SIG-M5 treated with dmso at 0.1 percent for 504 hours (cell line): Measurements from ENCODE around the gene SNCAIP.

Experiments used
- DNase-seq: peaks from one replicate; lab custom pipeline; 2025; ENCODE audit not compliant: unreplicated experiment; lab: John Stamatoyannopoulos, UW

SNCAIP gene

GRCh38 chr5:122493091-122494021 lies 181.3 kb downstream of the SNCAIP start:
- DNase-seq, result no peak

- DNase-seq, result no peak
These were observed 182.1 kb downstream of the SNCAIP start for GRCh38 chr5:122494109-122494508.

GRCh38 chr5:122498163-122498562 lies 186.1 kb downstream of the SNCAIP start:
- DNase-seq, result no peak

GRCh38 chr5:122499585-122499984 lies 187.5 kb downstream of the SNCAIP start:
- no peak for DNase-seq

GRCh38 chr5:122500245-122501088 lies 188.4 kb downstream of the SNCAIP start:
- peak; percentile 10 for DNase-seq

GRCh38 chr5:122501089-122501435 lies 189.0 kb downstream of the SNCAIP start:
- DNase-seq, result no peak

GRCh38 chr5:122507045-122507444 lies 195.0 kb downstream of the SNCAIP start:
- no peak for DNase-seq

- no peak for DNase-seq
These were observed 195.5 kb downstream of the SNCAIP start for GRCh38 chr5:122507581-122507980.

GRCh38 chr5:122508623-122509022 lies 196.6 kb downstream of the SNCAIP start:
- no peak for DNase-seq
